HT1080 (cell line): ENCODE data around the gene COL2A1. TPM values are rescaled to one million over a fixed set of nuclear protein-coding genes. Genes with fewer than 3 reads are reported as not detected.

Experiments
- DNase-seq: peaks from one replicate; pipeline ENCODE4 v3.0.0-alpha.2; 2015; ENCODE audit warnings: low read depth
- total RNA-seq: library from RNA; depleted of rRNA; stranded (reverse); fragments of >200 nt; shearing (Covaris generic); gene quantifications from 2 replicates; pipeline ENCODE4 v1.2.3, GENCODE V29; 2014

The COL2A1 gene
- total RNA-seq, 1 experiment from 2014 or later: 0.02 TPM

DNA sequence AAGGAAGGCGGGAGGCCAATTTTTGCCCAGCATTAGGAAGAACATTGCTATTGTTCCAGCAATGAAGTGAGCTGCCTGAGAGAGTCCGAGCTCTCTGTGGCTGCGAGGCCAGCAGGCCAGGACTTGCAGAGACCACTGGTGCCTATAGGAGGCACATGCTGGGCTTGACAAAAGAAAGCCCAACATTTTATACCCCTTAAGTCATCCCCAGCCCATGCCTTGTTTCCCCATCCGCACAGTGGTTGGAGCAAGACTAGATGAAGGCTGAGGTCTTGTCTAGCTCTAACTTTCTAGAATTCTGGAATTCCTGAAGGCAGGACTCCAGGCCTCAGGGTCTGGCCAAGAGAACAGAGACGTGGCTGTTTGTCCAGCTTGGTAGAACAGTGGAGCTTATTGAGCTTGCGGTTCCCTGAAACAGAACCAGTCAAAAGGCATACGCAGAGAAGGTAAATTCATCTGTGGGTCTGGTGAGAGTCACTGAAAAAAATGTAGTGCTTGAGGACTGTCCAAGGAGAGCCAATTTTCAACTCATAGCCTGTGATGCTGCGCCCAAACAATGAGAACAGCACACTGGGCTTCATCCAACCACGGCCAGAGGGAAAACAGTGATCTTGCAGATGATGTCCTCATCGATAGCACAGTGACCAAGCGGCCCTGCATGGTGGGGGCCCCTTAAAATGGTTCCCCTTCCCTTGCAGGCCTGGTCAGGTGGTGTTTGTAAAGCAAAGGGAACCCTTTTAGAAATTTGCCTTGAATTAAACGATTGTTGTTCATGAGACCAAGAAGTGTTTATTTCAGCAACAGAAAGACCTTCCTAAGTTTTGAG lies 27.1 kb upstream of the COL2A1 start:
- no peak for DNase-seq

DNA sequence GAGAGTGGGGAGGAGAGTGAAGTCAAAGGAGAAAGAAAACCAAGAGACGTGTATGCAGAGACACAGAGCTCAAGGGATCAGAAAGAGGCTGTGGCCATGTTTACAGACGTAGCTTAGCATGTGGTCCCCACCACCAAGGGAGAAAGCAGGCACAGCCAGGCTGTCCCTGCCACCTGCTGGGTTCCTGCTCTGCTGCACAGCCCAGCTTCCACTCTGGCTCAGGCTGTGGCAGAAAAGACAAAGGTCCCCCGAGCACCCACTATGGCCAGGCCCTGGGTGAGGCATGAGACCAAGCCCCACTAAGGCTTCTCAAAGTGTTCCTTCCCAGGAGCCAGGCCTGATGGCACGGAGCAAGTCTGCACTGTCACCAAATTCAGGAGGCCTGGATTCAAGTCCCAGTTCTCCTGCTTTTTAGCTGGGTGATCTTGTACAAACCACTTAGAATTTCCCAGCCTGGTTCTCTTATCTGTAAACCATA lies 25.9 kb upstream of the COL2A1 start:
- DNase-seq: no peak

DNA sequence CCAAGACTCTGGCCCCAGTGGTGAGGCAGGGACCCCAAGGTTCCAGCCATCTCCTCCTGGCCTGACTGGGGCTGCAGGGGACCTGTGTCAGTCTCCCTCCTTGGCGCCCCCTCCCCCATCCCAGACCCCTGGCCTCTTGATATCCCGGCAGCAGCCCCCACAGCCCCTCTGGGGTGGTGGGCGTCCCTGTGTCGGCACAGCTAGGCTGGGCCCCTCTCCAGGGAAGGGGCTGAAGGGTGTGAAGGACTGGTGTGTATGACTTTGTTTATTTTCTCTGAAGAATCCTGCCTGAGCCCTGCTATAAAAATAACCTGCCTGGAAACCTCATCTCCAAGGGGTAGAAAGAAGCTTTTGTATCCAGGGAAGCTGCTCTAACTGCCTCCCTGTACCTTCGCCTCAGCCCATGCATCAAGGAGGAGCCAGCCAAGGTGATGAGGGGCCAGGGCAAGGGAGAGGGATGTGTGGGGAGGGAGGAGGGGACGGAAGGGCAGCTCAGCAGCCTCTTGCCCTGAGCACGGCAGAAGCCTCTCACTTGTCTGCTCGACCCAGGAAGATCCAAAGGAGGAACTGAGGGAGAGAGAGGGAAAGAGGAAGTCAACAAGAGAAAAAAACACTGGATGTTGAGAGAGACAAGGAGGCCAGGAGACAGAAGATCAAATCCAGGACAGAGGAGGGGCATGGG lies 25.4 kb upstream of the COL2A1 start:
- no peak for DNase-seq

DNA sequence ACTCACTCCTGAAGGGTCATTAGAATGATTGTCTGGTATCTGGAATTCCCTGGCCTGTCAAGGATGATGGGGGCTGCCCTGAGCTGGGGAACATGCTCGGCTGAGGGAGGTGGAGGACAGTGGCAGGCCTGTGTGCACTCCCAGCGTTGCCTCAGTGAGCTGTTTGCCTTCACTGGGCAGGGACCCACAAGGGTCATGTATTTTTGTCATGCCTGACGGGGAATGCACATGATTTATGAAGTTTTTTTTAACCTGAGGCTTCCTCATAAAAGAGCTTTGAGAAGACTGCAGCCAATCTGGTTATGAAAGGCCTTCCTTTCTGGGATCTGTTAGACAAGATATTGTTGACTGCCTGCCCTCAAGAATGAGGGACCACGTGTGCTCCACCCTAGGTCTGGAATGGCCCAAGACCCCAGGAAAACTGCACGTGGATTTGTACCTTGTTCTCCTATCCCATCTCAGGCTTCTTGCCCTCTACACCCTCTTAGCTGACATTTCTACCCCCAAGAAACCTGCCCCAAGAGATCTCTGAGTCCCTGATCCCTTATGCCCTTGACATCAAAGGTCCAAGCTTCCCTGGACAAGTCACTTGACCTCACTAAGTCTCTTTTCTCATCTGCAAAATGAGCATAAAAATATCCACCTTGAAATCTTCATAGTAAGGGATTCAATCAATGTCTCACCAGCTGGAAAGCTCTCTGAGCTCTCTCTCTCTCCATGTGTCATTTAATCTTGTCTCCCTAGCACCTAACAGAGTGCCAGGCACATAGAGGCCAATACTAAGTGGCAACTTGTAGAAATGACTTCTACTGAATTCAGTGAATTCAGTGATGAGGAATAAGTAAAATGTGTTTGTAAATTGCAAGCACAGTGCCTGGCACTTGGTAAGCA lies 24.5 kb upstream of the COL2A1 start:
- no peak for DNase-seq

DNA sequence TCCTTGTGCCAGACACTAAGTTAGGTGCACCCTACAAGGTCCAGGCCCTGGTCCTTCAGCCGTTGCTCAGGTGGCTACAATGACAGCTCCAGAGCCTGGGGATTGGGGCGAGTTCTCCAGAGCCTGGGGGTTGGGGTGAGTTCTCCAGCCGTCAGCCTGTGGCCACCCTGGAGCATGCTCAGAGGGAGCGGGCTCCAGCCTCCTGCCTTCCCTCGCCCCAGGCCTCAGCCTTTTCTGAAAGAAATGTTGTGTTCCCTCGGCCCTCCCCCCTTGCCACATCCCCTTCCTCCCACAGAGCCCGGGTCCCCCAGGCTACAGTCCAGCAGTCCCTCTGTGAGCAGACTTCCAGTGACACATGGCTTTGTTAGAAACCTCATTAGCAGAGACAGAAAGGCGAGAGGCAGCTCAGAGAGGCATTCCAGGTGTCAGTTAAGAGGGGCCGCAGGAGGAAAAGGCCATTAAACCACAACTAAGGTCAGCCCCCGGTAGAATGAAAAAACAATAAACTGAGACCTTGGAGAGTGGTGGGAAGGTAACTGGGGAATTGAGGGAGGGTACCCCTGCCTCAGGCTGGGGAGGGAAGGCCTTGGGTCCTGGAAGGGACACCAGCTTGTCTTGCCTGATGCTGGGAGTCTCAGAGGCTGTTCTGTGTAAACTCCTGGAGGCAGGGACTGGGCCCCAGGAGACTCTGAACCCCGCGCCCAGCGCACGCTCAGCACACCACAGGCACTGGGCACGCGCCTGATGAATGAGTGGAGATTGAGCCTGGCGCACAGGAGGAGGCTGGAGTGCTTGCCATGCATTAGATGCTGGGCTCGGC lies 23.1 kb upstream of the COL2A1 start:
- DNase-seq: no peak

DNA sequence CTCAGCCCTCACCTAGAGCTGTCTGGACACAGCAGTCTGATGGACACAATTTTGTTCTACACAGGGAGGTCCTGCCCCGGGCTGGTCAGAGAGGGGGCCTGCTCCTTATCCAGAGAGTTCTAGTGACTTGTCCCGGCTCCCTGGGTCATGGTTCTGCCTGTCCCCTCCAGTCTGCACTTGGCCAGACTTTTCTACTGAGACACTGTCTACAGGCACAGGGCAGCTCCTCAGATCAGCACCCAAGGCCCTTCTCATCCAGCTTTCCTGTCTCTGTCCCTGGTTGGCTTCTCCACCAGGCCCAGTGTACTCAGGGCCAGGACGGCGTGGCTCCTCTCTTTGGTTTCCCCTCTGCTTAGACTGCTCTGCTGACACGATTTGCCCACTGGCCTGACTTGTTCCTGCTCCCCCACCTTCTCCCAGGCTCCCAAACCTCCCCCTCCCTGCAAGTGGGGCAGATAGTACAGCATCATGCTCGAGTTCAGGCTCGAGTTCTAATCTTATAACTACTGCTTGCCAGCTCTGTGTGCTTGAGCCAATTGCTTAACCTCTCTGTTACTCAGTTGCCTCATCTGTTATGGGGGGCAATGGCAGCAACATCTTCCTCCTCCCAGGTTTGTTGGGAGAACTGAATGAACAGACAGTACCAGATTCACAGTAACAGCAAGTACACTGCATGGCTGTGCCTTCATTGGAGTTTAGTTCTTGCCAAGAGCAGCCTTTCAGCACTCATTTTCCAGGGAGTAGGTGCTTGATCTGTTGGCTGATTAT lies 22.0 kb upstream of the COL2A1 start:
- DNase-seq: no peak

DNA sequence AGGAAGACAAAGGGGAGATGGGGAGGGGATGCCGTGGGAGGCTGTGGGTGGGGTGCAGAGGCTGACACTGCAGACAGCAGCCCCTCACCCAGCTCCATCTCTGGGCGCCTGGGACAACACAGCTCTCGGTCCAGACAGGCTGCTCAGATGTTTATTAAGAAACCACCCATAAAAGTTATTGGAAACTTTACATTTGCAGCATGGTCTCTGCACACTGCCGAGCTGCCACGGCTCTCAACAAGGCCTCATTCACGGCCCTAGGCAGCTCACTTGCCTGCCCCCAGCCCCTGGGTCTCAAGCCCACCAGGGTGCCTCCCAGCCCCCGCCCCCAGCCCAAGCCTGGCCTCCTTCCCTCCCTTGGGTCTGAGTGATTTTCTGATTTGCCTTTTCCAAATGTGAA lies 21.0 kb upstream of the COL2A1 start:
- no peak for DNase-seq

DNA sequence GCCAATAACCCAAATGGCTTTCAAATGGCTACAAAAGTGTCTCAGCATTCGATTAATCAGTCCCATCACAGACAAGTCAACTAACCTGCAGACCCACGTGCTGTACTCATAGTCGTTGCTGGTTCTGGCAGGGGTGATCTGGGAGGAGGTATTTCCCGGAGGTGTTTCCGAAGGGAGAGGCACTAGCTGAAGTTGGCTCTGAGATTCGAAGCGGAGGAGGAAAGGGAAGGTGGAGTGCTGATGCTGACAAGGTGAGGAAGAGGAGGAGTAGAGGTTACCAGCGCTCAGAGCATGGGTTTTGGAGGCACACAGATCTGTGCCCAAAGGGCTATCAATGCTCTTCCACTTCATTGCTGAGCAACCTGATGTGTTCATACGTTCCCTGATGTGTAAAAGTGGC lies 20.5 kb upstream of the COL2A1 start:
- no peak for DNase-seq

DNA sequence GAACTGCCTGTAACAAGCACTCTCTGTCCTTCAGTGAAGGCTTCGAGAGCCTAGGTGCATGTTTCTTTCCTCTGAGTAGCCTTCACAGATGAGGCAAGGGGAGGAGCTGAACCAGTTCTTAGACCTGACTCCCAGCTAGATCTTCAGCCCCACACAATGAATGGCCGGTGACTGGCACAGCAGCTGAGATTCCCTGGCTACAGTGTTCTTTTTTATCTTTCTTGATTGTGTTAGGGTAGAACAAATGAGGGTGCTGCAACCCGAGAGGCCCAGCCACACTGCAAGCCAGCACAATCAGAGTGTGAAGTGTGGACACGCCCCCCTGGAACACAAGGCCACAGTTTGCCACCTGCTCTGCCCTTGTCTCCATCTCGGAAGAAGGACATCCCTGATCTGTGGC lies 19.1 kb upstream of the COL2A1 start:
- DNase-seq: no peak

DNA sequence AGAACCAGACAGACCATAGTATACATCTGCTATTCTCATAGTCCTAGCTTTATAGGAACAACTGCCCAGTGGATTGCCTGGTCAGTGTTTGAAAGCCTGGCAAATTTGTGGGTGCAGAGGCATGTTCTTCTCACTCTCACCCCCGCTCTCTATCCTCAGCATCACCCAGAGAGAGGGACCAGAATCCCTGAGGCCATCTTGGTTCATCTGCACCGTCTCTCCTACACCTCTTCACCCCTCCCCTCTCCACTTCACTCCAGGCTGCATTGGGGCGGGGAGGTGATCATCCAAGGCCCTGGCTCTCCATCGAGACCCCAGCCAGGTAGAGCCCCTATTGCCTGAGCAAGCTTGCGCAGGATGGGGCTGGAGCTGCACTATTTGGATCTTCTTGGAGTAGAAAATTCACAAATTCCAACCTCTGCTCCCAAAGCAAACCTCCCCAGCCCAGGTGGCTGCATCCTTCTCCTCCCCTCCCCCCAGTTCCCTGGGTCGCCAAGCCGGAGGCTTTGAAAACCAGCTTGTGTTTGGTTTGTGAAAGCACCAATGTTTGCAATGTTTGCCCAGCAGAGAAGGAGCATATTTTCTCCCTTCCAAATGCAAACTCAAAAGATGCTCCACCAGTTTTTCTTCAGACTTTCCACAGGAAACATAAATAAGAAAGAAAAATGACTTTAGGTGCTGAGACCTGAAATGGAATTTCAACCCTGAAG lies 18.6 kb upstream of the COL2A1 start:
- no peak for DNase-seq

DNA sequence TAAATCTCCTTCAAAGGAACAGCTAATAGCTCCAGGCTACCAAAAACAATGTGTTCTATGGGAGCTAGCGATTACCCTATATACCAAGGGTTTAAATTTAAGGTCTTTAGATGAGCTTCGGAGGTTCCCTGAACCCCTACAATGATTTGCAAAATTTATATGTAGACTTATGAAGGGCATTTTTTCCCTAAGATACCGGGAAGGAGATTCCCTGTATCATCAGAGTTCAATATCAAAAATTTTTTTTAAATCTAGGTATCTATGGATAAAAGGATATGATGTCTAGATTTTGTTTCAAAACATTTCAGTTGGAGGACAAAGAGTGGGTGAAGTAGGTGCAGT lies 17.9 kb upstream of the COL2A1 start:
- DNase-seq: no peak

DNA sequence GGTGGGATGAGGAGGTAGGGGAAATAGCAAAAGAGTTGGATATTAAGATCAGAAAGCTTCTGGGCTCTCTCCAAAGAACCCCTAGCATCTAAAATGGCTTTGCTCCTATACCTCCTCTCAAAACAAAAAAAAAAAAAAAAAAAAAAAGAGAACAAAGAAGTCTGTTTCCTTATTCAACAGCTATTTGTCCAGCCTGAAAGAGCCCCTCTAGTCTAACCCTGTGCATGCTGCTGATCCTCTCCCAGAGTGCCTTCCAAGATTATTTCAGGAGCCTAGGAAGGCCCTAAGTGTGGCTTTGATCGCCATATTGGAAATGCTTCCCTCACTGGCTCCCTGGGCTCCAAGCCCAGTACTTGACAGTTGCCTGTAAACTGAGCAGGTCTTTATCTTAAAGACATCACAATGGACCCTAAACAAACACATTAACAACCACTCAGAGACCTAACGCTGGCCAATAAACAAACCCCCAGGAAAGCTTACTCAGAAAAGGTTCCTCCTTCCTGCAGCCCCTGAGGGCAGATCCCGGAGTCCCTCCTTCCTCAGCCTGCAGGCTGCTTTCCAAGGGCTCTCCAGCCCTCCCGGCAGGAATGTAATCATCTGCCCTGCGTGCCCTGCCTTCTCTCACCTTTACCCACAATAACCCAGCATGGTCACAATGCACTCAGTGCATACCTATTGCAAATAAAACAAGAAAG lies 17.4 kb upstream of the COL2A1 start:
- DNase-seq: peak; percentile 39

DNA sequence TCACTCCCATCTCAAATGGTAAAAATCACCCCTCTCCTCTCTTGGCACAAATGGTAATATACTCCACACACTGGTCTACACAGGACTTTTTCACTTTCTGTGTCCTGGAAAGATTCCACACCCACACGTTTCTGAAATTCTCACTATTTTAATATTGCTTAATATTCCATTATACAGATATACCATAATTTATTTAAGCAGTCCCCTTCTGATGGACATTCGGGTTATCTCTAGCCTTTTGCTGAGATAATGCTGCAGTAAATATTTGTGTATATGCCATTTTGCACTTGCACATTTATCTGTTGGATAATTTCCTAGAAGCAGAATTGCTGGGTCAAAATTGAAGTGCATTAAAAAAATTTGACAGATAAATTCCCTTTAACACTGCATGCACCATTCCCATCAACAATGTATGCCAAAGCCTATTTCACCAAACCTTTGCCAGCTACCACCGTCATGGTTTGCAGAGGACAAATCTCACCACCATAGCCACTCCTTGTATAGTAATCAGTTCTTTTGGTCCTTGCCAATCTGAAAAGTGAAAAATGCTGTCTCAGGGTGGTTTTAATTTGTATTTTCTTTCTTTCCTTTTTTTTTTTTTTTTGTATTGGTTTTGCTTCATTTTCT lies 15.5 kb upstream of the COL2A1 start:
- DNase-seq: no peak

DNA sequence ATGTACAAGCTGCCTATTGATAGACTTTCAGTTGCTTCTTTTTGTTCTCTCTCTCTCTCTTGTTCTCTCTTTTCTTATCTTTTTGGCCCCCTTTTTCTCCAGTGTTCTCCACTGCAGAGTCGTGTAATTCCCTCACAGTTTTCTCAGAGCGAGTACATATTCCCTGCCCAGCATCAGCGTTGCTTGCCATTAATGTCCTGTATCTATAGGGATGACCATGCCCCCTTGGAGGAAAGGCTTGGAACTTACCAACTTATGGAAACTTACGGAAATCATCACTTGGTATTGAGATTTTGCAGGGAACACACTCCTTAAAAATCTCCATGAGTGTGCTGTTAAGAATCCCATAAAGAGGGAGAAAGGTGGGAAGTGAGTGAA lies 14.3 kb upstream of the COL2A1 start:
- DNase-seq: no peak

DNA sequence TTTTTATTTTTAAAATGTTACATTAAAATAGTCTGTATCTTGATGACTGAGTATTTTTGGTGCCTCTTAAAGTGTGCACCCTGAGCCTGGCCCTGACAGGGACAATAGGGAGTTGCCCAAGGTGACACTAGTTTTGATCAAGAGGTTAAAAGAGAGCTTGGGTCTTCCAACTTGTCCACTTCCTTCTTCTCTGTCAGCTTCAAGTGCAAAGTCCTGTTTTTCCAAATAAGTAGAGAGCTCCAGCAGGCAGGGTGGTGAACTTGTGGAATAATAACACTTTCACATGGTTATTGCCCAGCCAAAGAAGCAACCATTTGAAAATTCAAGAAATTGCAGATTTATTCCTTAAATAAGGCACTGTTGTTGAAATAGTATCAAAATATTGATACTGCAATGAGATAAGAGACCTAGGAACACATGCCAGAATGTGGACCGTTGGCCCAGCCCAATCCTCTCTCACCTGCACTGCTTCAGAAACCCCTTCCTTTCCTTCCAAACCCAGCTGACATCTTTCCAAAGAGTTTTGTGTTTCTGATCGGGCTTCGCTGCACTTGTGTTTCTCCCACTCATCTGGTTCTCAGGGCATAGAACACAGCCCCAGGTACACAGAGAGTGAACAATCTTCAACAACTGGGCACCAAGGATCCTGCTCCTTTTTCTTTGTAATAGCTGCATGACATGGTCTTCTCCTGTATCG lies 13.8 kb upstream of the COL2A1 start:
- no peak for DNase-seq

DNA sequence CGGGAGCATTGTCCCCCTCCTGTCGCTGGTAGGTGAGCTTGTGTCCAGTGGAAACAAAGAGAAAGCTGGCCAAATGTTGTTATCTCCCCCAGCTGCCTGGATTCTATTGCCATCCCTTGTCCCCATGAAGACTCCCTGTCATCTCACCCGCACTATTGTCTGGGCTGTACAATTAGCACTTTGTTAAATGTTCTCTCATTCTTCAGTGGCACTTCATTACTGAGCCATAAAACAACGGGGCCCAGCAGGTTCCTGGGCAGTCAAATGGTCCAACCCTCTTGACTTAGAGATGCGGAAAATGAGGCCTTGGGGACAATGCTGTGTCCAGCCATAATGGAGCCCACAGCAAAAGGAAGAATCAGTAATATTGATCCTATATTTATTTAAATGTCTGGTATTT lies 13.2 kb upstream of the COL2A1 start:
- no peak for DNase-seq

DNA sequence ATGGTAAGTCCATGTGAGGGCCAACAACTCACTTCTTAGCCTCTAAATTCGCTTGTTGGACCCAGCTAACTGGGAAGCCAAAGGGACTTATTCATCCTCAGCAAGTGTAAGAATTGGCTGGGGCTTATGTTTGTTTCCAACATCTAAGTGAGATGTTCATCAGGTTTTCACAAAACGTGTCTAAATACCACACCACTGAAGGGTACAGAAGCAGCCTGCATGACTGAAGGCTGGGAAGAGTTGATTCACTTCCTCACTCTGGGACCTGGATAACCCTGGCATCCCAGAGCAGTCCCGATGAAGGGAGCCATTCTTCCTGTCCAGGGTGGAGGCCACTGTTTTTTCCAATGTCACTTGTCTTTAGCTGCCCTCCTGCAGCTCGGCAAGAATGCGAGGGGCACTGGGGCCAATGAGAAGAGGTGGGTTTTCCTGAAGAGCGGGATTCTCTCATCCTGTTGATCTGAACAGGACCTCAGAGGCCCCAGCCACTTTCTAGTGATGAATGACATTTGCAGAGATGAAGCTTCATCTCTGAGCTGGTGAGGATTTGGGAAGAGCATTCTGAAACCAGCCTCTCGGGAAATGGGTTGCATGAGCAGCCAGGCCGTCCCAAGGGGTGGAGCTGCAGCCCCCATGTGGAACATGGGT lies 12.2 kb upstream of the COL2A1 start:
- no peak for DNase-seq

DNA sequence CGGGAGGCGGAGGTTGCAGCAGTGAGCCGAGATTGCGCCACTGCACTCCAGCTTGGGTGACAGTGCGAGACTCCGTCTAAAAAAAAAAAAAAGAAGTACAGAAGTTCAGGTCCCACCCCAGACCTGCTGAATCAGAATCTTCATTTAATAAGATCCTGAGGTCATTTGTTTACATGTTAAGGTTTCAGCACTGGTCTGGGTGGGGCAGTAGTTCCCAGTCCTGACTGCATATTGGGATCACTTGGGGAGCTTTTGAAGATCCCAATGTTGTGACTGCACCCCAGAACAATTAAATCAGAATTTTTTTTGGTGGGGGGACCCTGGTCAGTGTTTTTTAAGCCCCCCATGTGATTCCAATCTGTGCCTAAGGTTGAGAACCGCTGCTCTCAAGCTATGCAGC lies 11.7 kb upstream of the COL2A1 start:
- DNase-seq: no peak
